GM23338 (cell line): Measurements from ENCODE around the gene WRNIP1. TPM values are rescaled to one million over a fixed set of nuclear protein-coding genes. Genes with fewer than 3 reads are reported as not detected.

ENCODE experiments used
- ATAC-seq: fragments of 200-7000 bp; cut with Tn5 transposase; 3 replicates; pipeline ENCODE4 v1.9.1; 2020
- DNase-seq: peaks from one replicate; pipeline ENCODE4 v3.0.0-alpha.2; 2015; ENCODE audit warnings: low spot score
- H2AFZ ChIP-seq: fragments of 200-600 bp; sonication (generic); 2 replicates; pipeline ENCODE4 v1.8.0; 2016; ENCODE audit warnings: antibody characterized with exemption, mild to moderate bottlenecking, moderate library complexity
- H3F3A ChIP-seq: fragments of 200-600 bp; sonication (generic); replicated peaks from 2 replicates; pipeline ENCODE4 v1.8.0; 2017; ENCODE audit warnings: antibody characterized with exemption, mixed run types, low read depth
- H3K27ac ChIP-seq: fragments of 200-600 bp; sonication (generic); 2 replicates; pipeline ENCODE4 v1.6.1; 2016; ENCODE audit warnings: low read depth
- H3K27me3 ChIP-seq: fragments of 200-600 bp; sonication (generic); 2 replicates; pipeline ENCODE4 v1.8.0; 2016; ENCODE audit warnings: mild to moderate bottlenecking, mixed run types, moderate library complexity; ENCODE audit not compliant: insufficient read depth
- H3K36me3 ChIP-seq: fragments of 200-600 bp; sonication (generic); 2 replicates; pipeline ENCODE4 v1.8.0; 2016; ENCODE audit warnings: mild to moderate bottlenecking; ENCODE audit not compliant: insufficient read depth
- H3K4me1 ChIP-seq: fragments of 200-600 bp; sonication (generic); 2 replicates; pipeline ENCODE4 v1.8.0; 2016; ENCODE audit warnings: mild to moderate bottlenecking, moderate library complexity; ENCODE audit not compliant: insufficient read depth
- H3K4me2 ChIP-seq: fragments of 200-600 bp; sonication (generic); 2 replicates; pipeline ENCODE4 v1.7.1; 2017; ENCODE audit warnings: mixed run types
- H3K4me3 ChIP-seq: fragments of 200-600 bp; sonication (generic); 2 replicates; pipeline ENCODE4 v1.6.1; 2016; ENCODE audit warnings: mixed run types
- H3K79me2 ChIP-seq: fragments of 200-600 bp; sonication (generic); replicated peaks from 2 replicates; pipeline ENCODE4 v1.8.0; 2017; ENCODE audit warnings: mild to moderate bottlenecking; ENCODE audit not compliant: insufficient read depth
- H3K9me2 ChIP-seq: fragments of 200-600 bp; sonication (generic); 2 replicates; pipeline ENCODE4 v1.8.0; 2017; ENCODE audit not compliant: insufficient read depth
- H4K20me1 ChIP-seq: fragments of 200-600 bp; sonication (generic); replicated peaks from 2 replicates; pipeline ENCODE4 v1.8.0; 2017; ENCODE audit warnings: mild to moderate bottlenecking; ENCODE audit not compliant: insufficient read depth
- H3K27ac Mint-ChIP-seq: 2 replicates; pipeline ENCODE4 v1.8.0; 2020; ENCODE audit warnings: inconsistent platforms, mild to moderate bottlenecking, moderate library complexity, mixed read lengths
- H3K27me3 Mint-ChIP-seq: 3 replicates; pipeline ENCODE4 v1.8.0; 2022; ENCODE audit warnings: low read depth, mild to moderate bottlenecking, moderate library complexity, mixed read lengths, inconsistent platforms; ENCODE audit not compliant: insufficient read depth, poor library complexity
- H3K36me3 Mint-ChIP-seq: 3 replicates; pipeline ENCODE4 v1.8.0; 2021; ENCODE audit warnings: low read depth, mild to moderate bottlenecking, inconsistent platforms, moderate library complexity, mixed read lengths
- H3K4me1 Mint-ChIP-seq: 3 replicates; pipeline ENCODE4 v1.8.0; 2020; ENCODE audit warnings: mild to moderate bottlenecking, inconsistent platforms, mixed read lengths
- H3K4me3 Mint-ChIP-seq: 3 replicates; pipeline ENCODE4 v1.8.0; 2021; ENCODE audit warnings: moderate library complexity, mild to moderate bottlenecking, inconsistent platforms, mixed read lengths
- H3K9me3 Mint-ChIP-seq: 3 replicates; pipeline ENCODE4 v1.8.0; 2020; ENCODE audit warnings: moderate library complexity, mild to moderate bottlenecking, inconsistent platforms, mixed read lengths
- CTCF ChIP-seq, 2 experiments: fragments of 200-600 bp in 1 of 2; sonication (generic) in 1 of 2; conservative IDR thresholded peaks; 2 replicates each; pipeline versions ENCODE4 v1.5.1 to v1.6.1; 2016 to 2017; ENCODE audit warnings: antibody characterized with exemption in 2 of 2, low read depth in 2 of 2, mild to moderate bottlenecking in 2 of 2, moderate library complexity in 1 of 2
- ETS1 ChIP-seq: IDR thresholded peaks from 2 replicates; pipeline ENCODE4 v1.6.1; 2016; ENCODE audit warnings: antibody characterized with exemption
- POLR2AphosphoS5 ChIP-seq: IDR thresholded peaks from 2 replicates; pipeline ENCODE4 v1.6.1; 2016; ENCODE audit warnings: antibody characterized with exemption, low read depth
- STAT1 ChIP-seq: IDR thresholded peaks from one replicate; pipeline ENCODE4 v1.6.1; 2016; ENCODE audit warnings: antibody characterized with exemption; ENCODE audit not compliant: unreplicated experiment
- ZNF114 ChIP-seq: fragments of 250-450 bp; sonication (Bioruptor Pico); IDR thresholded peaks from 2 replicates; pipeline ENCODE4 v1.5.0; 2020; ENCODE audit warnings: mild to moderate bottlenecking, moderate library complexity
- ZNF331 ChIP-seq: fragments of 250-450 bp; sonication (Bioruptor Pico); IDR thresholded peaks from 2 replicates; pipeline ENCODE4 v1.5.0; 2020; ENCODE audit warnings: low read depth, mild to moderate bottlenecking, moderate library complexity
- polyA plus RNA-seq: library from polyadenylated mRNA; unstranded; fragments of >200 nt; fragmentation: Nextera tagmentation; extraction: Ambion mirVana; gene quantifications from 2 replicates; pipeline ENCODE4 v1.2.1, GENCODE V29; 2016
- total RNA-seq: library from RNA; depleted of rRNA; stranded (reverse); fragments of >200 nt; shearing (Covaris generic); gene quantifications from 2 replicates; pipeline ENCODE4 v1.2.3, GENCODE V29; 2014

Gene WRNIP1
- total and polyA plus RNA-seq, 2 experiments from 2014 or later = 27.6 to 66.0 TPM

- no peaks in the 10 kb centered on the region for H4K20me1 ChIP-seq
- Mint-ChIP-seq H3K27ac (no peak overlapping the region), H3K27me3 (no peaks in the 10 kb centered on the region), H3K36me3 (peaks cover 9% of the 10 kb centered on the region; the same call in 2 of the 3 replicates), H3K9me3 (peaks cover 13% of the 10 kb centered on the region; the same call in 2 of the 3 replicates), H3K4me1 (no peaks in the 10 kb centered on the region), H3K4me3 (no peak overlapping the region)
- H3K4me1 ChIP-seq = no peaks in the 10 kb centered on the region
- H3K4me3 ChIP-seq = no peak overlapping the region
- no peaks in the 10 kb centered on the region for H3K9me2 ChIP-seq
- no peaks in the 10 kb centered on the region for H3K27me3 ChIP-seq
- H3K79me2 ChIP-seq = no peaks in the 10 kb centered on the region
- no peaks in the 10 kb centered on the region for H3K36me3 ChIP-seq
- H3K27ac ChIP-seq = no peak overlapping the region
- ATAC-seq (no peak), DNase-seq (no peak)
- TF ChIP-seq CTCF (conservative IDR thresholded peaks at IDR 0.05; ENCODE audit: low read depth in 2 of 2) = no peak
- no peak for TF ChIP-seq POLR2AphosphoS5
- TF ChIP-seq ZNF331 (CRISPR knock-in tag) = no peak
- H3F3A ChIP-seq = no peaks in the 10 kb centered on the region
- H2AFZ ChIP-seq = no peak overlapping the region
- no peak overlapping the region for H3K4me2 ChIP-seq
Measured at GRCh38 chr6:2818593-2818992, 53.4 kb downstream of the WRNIP1 start.

- Histone ChIP-seq H3K4me1 (no peaks in the 10 kb centered on the region), H3K4me2 (no peak overlapping the region), H3K4me3 (no peak overlapping the region), H3K79me2 (no peaks in the 10 kb centered on the region), H2AFZ (no peak overlapping the region), H3K36me3 (no peaks in the 10 kb centered on the region), H3K9me2 (no peaks in the 10 kb centered on the region), H3K27me3 (no peaks in the 10 kb centered on the region), H4K20me1 (no peaks in the 10 kb centered on the region), H3F3A (no peaks in the 10 kb centered on the region), H3K27ac (no peak overlapping the region)
- Mint-ChIP-seq H3K36me3 (peaks cover 9% of the 10 kb centered on the region; the same call in 2 of the 3 replicates), H3K4me1 (no peaks in the 10 kb centered on the region), H3K27ac (no peak overlapping the region), H3K9me3 (peaks cover 13% of the 10 kb centered on the region; the same call in 2 of the 3 replicates), H3K27me3 (no peaks in the 10 kb centered on the region), H3K4me3 (no peak overlapping the region)
- TF ChIP-seq ZNF114 (no peak), POLR2AphosphoS5 (no peak), STAT1 (no peak)
- ATAC-seq = no peak
- DNase-seq = no peak
Measured at GRCh38 chr6:2819115-2819514, 53.9 kb downstream of the WRNIP1 start.

GRCh38 chr6:2819978-2820377 is 54.8 kb downstream of the WRNIP1 start:
- H3K4me3 Mint-ChIP-seq = no peak overlapping the region
- Histone ChIP-seq H3K79me2 (no peaks in the 10 kb centered on the region), H2AFZ (no peak overlapping the region), H3F3A (no peaks in the 10 kb centered on the region), H3K27ac (no peak overlapping the region), H3K4me1 (no peaks in the 10 kb centered on the region), H3K4me2 (no peak overlapping the region), H3K9me2 (no peaks in the 10 kb centered on the region), H3K36me3 (no peaks in the 10 kb centered on the region), H4K20me1 (no peaks in the 10 kb centered on the region), H3K27me3 (no peaks in the 10 kb centered on the region), H3K4me3 (no peak overlapping the region)
- H3K27me3 Mint-ChIP-seq = no peaks in the 10 kb centered on the region
- DNase-seq = no peak
- peaks cover 9% of the 10 kb centered on the region; the same call in 2 of the 3 replicates for H3K36me3 Mint-ChIP-seq
- H3K9me3 Mint-ChIP-seq = peaks cover 13% of the 10 kb centered on the region; the same call in 2 of the 3 replicates
- no peaks in the 10 kb centered on the region for H3K4me1 Mint-ChIP-seq
- TF ChIP-seq ETS1 = no peak
- TF ChIP-seq STAT1 = no peak
- no peak for TF ChIP-seq CTCF (conservative IDR thresholded peaks at IDR 0.05; ENCODE audit: low read depth in 2 of 2)
- no peak for TF ChIP-seq POLR2AphosphoS5
- no peak for ATAC-seq
- no peak overlapping the region for H3K27ac Mint-ChIP-seq
